GM23338 (cell line): Measurements from ENCODE around the gene ZNF281. TPM values are rescaled to one million over a fixed set of nuclear protein-coding genes. Genes with fewer than 3 reads are reported as not detected.
A peak's percentile ranks its signal among the peaks of the same experiment; 100 is the strongest.

Experiments used
- ATAC-seq: fragments of 200-7000 bp; cut with Tn5 transposase; 3 replicates; pipeline ENCODE4 v1.9.1; 2020
- DNase-seq: peaks from one replicate; pipeline ENCODE4 v3.0.0-alpha.2; 2015; ENCODE audit warnings: low spot score
- H2AFZ ChIP-seq: fragments of 200-600 bp; sonication (generic); 2 replicates; pipeline ENCODE4 v1.8.0; 2016; ENCODE audit warnings: antibody characterized with exemption, mild to moderate bottlenecking, moderate library complexity
- H3F3A ChIP-seq: fragments of 200-600 bp; sonication (generic); replicated peaks from 2 replicates; pipeline ENCODE4 v1.8.0; 2017; ENCODE audit warnings: antibody characterized with exemption, mixed run types, low read depth
- H3K27ac ChIP-seq: fragments of 200-600 bp; sonication (generic); 2 replicates; pipeline ENCODE4 v1.6.1; 2016; ENCODE audit warnings: low read depth
- H3K27me3 ChIP-seq: fragments of 200-600 bp; sonication (generic); 2 replicates; pipeline ENCODE4 v1.8.0; 2016; ENCODE audit warnings: mild to moderate bottlenecking, mixed run types, moderate library complexity; ENCODE audit not compliant: insufficient read depth
- H3K36me3 ChIP-seq: fragments of 200-600 bp; sonication (generic); 2 replicates; pipeline ENCODE4 v1.8.0; 2016; ENCODE audit warnings: mild to moderate bottlenecking; ENCODE audit not compliant: insufficient read depth
- H3K4me1 ChIP-seq: fragments of 200-600 bp; sonication (generic); 2 replicates; pipeline ENCODE4 v1.8.0; 2016; ENCODE audit warnings: mild to moderate bottlenecking, moderate library complexity; ENCODE audit not compliant: insufficient read depth
- H3K4me2 ChIP-seq: fragments of 200-600 bp; sonication (generic); 2 replicates; pipeline ENCODE4 v1.7.1; 2017; ENCODE audit warnings: mixed run types
- H3K4me3 ChIP-seq: fragments of 200-600 bp; sonication (generic); 2 replicates; pipeline ENCODE4 v1.6.1; 2016; ENCODE audit warnings: mixed run types
- H3K79me2 ChIP-seq: fragments of 200-600 bp; sonication (generic); replicated peaks from 2 replicates; pipeline ENCODE4 v1.8.0; 2017; ENCODE audit warnings: mild to moderate bottlenecking; ENCODE audit not compliant: insufficient read depth
- H3K9me2 ChIP-seq: fragments of 200-600 bp; sonication (generic); 2 replicates; pipeline ENCODE4 v1.8.0; 2017; ENCODE audit not compliant: insufficient read depth
- H4K20me1 ChIP-seq: fragments of 200-600 bp; sonication (generic); replicated peaks from 2 replicates; pipeline ENCODE4 v1.8.0; 2017; ENCODE audit warnings: mild to moderate bottlenecking; ENCODE audit not compliant: insufficient read depth
- H3K27ac Mint-ChIP-seq: 2 replicates; pipeline ENCODE4 v1.8.0; 2020; ENCODE audit warnings: inconsistent platforms, mild to moderate bottlenecking, moderate library complexity, mixed read lengths
- H3K27me3 Mint-ChIP-seq: 3 replicates; pipeline ENCODE4 v1.8.0; 2022; ENCODE audit warnings: low read depth, mild to moderate bottlenecking, moderate library complexity, mixed read lengths, inconsistent platforms; ENCODE audit not compliant: insufficient read depth, poor library complexity
- H3K36me3 Mint-ChIP-seq: 3 replicates; pipeline ENCODE4 v1.8.0; 2021; ENCODE audit warnings: low read depth, mild to moderate bottlenecking, inconsistent platforms, moderate library complexity, mixed read lengths
- H3K4me1 Mint-ChIP-seq: 3 replicates; pipeline ENCODE4 v1.8.0; 2020; ENCODE audit warnings: mild to moderate bottlenecking, inconsistent platforms, mixed read lengths
- H3K4me3 Mint-ChIP-seq: 3 replicates; pipeline ENCODE4 v1.8.0; 2021; ENCODE audit warnings: moderate library complexity, mild to moderate bottlenecking, inconsistent platforms, mixed read lengths
- H3K9me3 Mint-ChIP-seq: 3 replicates; pipeline ENCODE4 v1.8.0; 2020; ENCODE audit warnings: moderate library complexity, mild to moderate bottlenecking, inconsistent platforms, mixed read lengths
- CTCF ChIP-seq, 2 experiments: fragments of 200-600 bp in 1 of 2; sonication (generic) in 1 of 2; conservative IDR thresholded peaks; 2 replicates each; pipeline versions ENCODE4 v1.5.1 to v1.6.1; 2016 to 2017; ENCODE audit warnings: antibody characterized with exemption in 2 of 2, low read depth in 2 of 2, mild to moderate bottlenecking in 2 of 2, moderate library complexity in 1 of 2
- ETS1 ChIP-seq: IDR thresholded peaks from 2 replicates; pipeline ENCODE4 v1.6.1; 2016; ENCODE audit warnings: antibody characterized with exemption
- EZH2 ChIP-seq: fragments of 200-600 bp; sonication (generic); IDR thresholded peaks from one replicate; pipeline ENCODE4 v1.8.0; 2017; ENCODE audit warnings: antibody characterized with exemption, mild to moderate bottlenecking, low read depth; ENCODE audit not compliant: unreplicated experiment
- EZH2phosphoT487 ChIP-seq: fragments of 200-600 bp; sonication (generic); IDR thresholded peaks from one replicate; pipeline ENCODE4 v1.8.1; 2018; ENCODE audit warnings: antibody characterized with exemption; ENCODE audit not compliant: unreplicated experiment
- JUNB ChIP-seq: IDR thresholded peaks from one replicate; pipeline ENCODE4 v1.6.1; 2016; ENCODE audit warnings: antibody characterized with exemption; ENCODE audit not compliant: unreplicated experiment
- NANOG ChIP-seq: IDR thresholded peaks from 2 replicates; pipeline ENCODE4 v1.6.1; 2016; ENCODE audit warnings: antibody characterized with exemption, borderline replicate concordance
- POLR2AphosphoS5 ChIP-seq: IDR thresholded peaks from 2 replicates; pipeline ENCODE4 v1.6.1; 2016; ENCODE audit warnings: antibody characterized with exemption, low read depth
- REST ChIP-seq: IDR thresholded peaks from one replicate; pipeline ENCODE4 v1.6.1; 2018; ENCODE audit warnings: antibody characterized with exemption; ENCODE audit not compliant: unreplicated experiment
- STAT1 ChIP-seq: IDR thresholded peaks from one replicate; pipeline ENCODE4 v1.6.1; 2016; ENCODE audit warnings: antibody characterized with exemption; ENCODE audit not compliant: unreplicated experiment
- polyA plus RNA-seq: library from polyadenylated mRNA; unstranded; fragments of >200 nt; fragmentation: Nextera tagmentation; extraction: Ambion mirVana; gene quantifications from 2 replicates; pipeline ENCODE4 v1.2.1, GENCODE V29; 2016
- total RNA-seq: library from RNA; depleted of rRNA; stranded (reverse); fragments of >200 nt; shearing (Covaris generic); gene quantifications from 2 replicates; pipeline ENCODE4 v1.2.3, GENCODE V29; 2014

The ZNF281 gene
- total and polyA plus RNA-seq, 2 experiments from 2014 or later = 62.1 to 79.3 TPM

GRCh38 chr1:200368556-200368955, 41.3 kb downstream of the ZNF281 start:
- Histone ChIP-seq H3K79me2 (no peaks in the 10 kb centered on the region), H2AFZ (no peak overlapping the region), H4K20me1 (no peaks in the 10 kb centered on the region), H3K36me3 (no peaks in the 10 kb centered on the region), H3K4me2 (no peak overlapping the region), H3K27me3 (no peaks in the 10 kb centered on the region), H3K27ac (no peak overlapping the region), H3F3A (peaks cover 3% of the 10 kb centered on the region; the same call in 1 of the 2 replicates), H3K4me3 (no peak overlapping the region), H3K9me2 (no peaks in the 10 kb centered on the region), H3K4me1 (peaks cover 78% of the 10 kb centered on the region)
- Mint-ChIP-seq H3K27ac (no peak overlapping the region), H3K27me3 (peaks cover 8% of the 10 kb centered on the region), H3K9me3 (no peaks in the 10 kb centered on the region), H3K4me1 (peaks cover 74% of the 10 kb centered on the region), H3K36me3 (peaks cover 41% of the 10 kb centered on the region), H3K4me3 (no peak overlapping the region)
- ATAC-seq (no peak), DNase-seq (no peak)
- no peak for TF ChIP-seq EZH2
- no peak for TF ChIP-seq NANOG
- TF ChIP-seq JUNB = no peak
- TF ChIP-seq REST = no peak
- TF ChIP-seq POLR2AphosphoS5 = no peak
- no peak for TF ChIP-seq ETS1
- TF ChIP-seq EZH2phosphoT487 = no peak
- no peak for TF ChIP-seq STAT1

GRCh38 chr1:200367841-200368534, 41.8 kb downstream of the ZNF281 start:
- Histone ChIP-seq H3K79me2 (no peaks in the 10 kb centered on the region), H3K4me1 (peaks cover 79% of the 10 kb centered on the region), H3F3A (peaks cover 9% of the 10 kb centered on the region; the same call in 1 of the 2 replicates), H3K4me2 (no peak overlapping the region), H3K27ac (no peak overlapping the region), H3K9me2 (no peaks in the 10 kb centered on the region), H3K4me3 (no peak overlapping the region), H3K27me3 (no peaks in the 10 kb centered on the region), H4K20me1 (no peaks in the 10 kb centered on the region), H3K36me3 (no peaks in the 10 kb centered on the region), H2AFZ (no peak overlapping the region)
- Mint-ChIP-seq H3K4me3 (no peak overlapping the region), H3K9me3 (no peaks in the 10 kb centered on the region), H3K27ac (0 out of 2 replicates have a peak overlapping the region, but pooled peaks have one; percentile 9), H3K36me3 (peaks cover 41% of the 10 kb centered on the region), H3K27me3 (peaks cover 11% of the 10 kb centered on the region), H3K4me1 (peaks cover 70% of the 10 kb centered on the region)
- DNase-seq (no peak), ATAC-seq (no peak)
- no peak for TF ChIP-seq EZH2phosphoT487
- TF ChIP-seq EZH2 = no peak
- no peak for TF ChIP-seq CTCF (conservative IDR thresholded peaks at IDR 0.05; ENCODE audit: low read depth in 2 of 2)
